ENCODE data around the gene RNF2.

The RNF2 gene

DNA sequence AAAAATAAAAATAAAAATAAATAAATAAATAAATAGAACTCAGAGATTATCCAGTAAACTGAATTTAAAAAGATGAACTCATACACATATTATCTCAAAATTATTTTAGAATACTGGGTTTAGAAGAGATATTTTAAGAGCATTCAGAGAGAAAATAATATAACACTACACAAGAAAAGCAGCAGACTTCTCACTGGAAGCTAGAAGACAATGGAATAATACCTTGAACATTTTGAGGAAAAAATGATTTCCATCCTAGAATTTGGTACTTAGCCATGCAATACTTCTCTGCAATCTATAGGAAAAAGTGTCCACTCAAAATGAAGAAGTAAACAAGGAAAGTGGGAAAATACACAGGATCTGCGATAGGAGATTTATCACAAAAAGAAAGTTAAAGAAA is 87.2 kb downstream of the RNF2 start:
- Histone ChIP-seq H3K4me3 (ENCODE audit: low read depth, low read length) (no peak overlapping the region), H4K8ac (ENCODE audit: low read depth, low read length) (no peak overlapping the region)

DNA sequence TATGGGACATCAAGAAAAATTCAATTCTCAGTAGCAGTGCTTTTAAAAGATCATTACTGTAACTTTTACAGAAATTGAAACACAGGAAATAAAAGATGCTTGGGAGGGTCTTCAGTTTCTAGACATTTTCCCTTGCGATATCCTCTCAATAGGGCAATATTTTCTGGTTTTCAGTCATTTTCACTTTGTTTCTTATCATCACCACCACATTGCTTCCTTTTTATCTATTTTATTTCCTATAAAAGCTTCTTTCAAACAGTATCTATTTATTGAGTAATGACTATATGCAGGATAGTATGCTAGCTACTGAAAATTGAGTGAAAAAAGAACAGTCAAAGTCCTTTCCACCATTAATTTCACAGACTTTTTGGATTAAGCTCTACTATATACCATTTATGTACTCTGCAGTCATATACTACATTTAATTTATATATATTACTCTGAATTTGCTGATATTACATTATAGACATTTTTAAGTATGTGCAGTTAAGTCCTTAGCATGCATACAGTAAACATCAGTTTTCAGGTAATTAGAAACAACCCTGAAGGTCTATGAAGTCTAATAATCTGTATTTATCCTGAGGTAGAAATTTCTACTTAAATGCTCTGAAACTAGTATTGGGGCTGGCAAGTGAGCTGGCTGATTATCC is 92.7 kb downstream of the RNF2 start:
- Histone ChIP-seq H3K9ac (ENCODE audit: low read length) (no peak overlapping the region), H3K27me3 (ENCODE audit: insufficient read depth, low read length) (no peaks in the 10 kb centered on the region), H4K91ac (ENCODE audit: low read depth, low read length) (no peak overlapping the region), H2AFZ (ENCODE audit: insufficient read depth, low read length, poor library complexity) (no peak overlapping the region), H3K9me3 (ENCODE audit: insufficient read depth, low read depth, low read length) (no peaks in the 10 kb centered on the region), H2BK120ac (ENCODE audit: insufficient read depth, low read length, poor library complexity) (no peak overlapping the region), H3K36me3 (ENCODE audit: control insufficient read depth in 1 of 2, insufficient read depth in 2 of 2, low read length in 2 of 2) (peaks cover 4 to 15% of the 10 kb centered on the region in 2 experiments), H3K4me1 (ENCODE audit: control insufficient read depth in 1 of 2, insufficient read depth in 2 of 2, low read length in 2 of 2) (no peaks in the 10 kb centered on the region), H2BK12ac (ENCODE audit: low read length) (no peak overlapping the region), H3K23ac (ENCODE audit: low read length) (no peak overlapping the region), H4K8ac (ENCODE audit: low read depth, low read length) (no peak overlapping the region), H3K14ac (ENCODE audit: low read length) (no peak overlapping the region), H3K4me3 (ENCODE audit: low read depth, low read length) (no peak overlapping the region), H4K12ac (ENCODE audit: low read depth, low read length) (no peak overlapping the region), H3K4me2 (ENCODE audit: low read length) (no peak overlapping the region), H2AK5ac (ENCODE audit: low read length) (no peak overlapping the region), H2BK5ac (ENCODE audit: low read depth, low read length, poor library complexity) (no peak overlapping the region), H3K79me2 (ENCODE audit: control insufficient read depth, insufficient read depth, low read length, poor library complexity) (no peaks in the 10 kb centered on the region), H3K4ac (ENCODE audit: low read depth, low read length) (no peak overlapping the region), H3K27ac (ENCODE audit: low read depth, low read length) (no peak overlapping the region), H3K79me1 (ENCODE audit: low read length) (no peaks in the 10 kb centered on the region), H3K18ac (ENCODE audit: low read length) (no peak overlapping the region)
- no peak for DNase-seq
- WGBS (ENCODE audit: extremely low coverage, insufficient coverage, insufficient read length), result no CpG with 5 or more reads among the region's 1 CpG

More for the DNA sequence above, 87.2 kb downstream of the RNF2 start:
- no peaks in the 10 kb centered on the region for H3K79me2 ChIP-seq (ENCODE audit: control insufficient read depth, insufficient read depth, low read length, poor library complexity)
- H3K79me1 ChIP-seq (ENCODE audit: low read length), result no peaks in the 10 kb centered on the region
- H2BK12ac ChIP-seq (ENCODE audit: low read length), result no peak overlapping the region
- no peak overlapping the region for H3K14ac ChIP-seq (ENCODE audit: low read length)
- DNase-seq, result no peak
- peaks cover 5 to 16% of the 10 kb centered on the region in 2 experiments for H3K36me3 ChIP-seq (ENCODE audit: control insufficient read depth in 1 of 2, insufficient read depth in 2 of 2, low read length in 2 of 2)
- H4K91ac ChIP-seq (ENCODE audit: low read depth, low read length), result no peak overlapping the region
- no CpG with 5 or more reads among the region's 1 CpG for WGBS (ENCODE audit: extremely low coverage, insufficient coverage, insufficient read length)
- H2BK120ac ChIP-seq (ENCODE audit: insufficient read depth, low read length, poor library complexity), result no peak overlapping the region
- no peak overlapping the region for H3K27ac ChIP-seq (ENCODE audit: low read depth, low read length)
- no peak overlapping the region for H3K9ac ChIP-seq (ENCODE audit: low read length)
- H2AFZ ChIP-seq (ENCODE audit: insufficient read depth, low read length, poor library complexity), result no peak overlapping the region
- H3K4me2 ChIP-seq (ENCODE audit: low read length), result no peak overlapping the region
- no peak overlapping the region for H2BK5ac ChIP-seq (ENCODE audit: low read depth, low read length, poor library complexity)
- no peak overlapping the region for H3K23ac ChIP-seq (ENCODE audit: low read length)
- no peak overlapping the region for H2AK5ac ChIP-seq (ENCODE audit: low read length)
- no peak overlapping the region for H3K18ac ChIP-seq (ENCODE audit: low read length)
- H3K9me3 ChIP-seq (ENCODE audit: insufficient read depth, low read depth, low read length), result peaks cover 2% of the 10 kb centered on the region
- no peaks in the 10 kb centered on the region for H3K27me3 ChIP-seq (ENCODE audit: insufficient read depth, low read length)
- no peaks in the 10 kb centered on the region for H3K4me1 ChIP-seq (ENCODE audit: control insufficient read depth in 1 of 2, insufficient read depth in 2 of 2, low read length in 2 of 2)
- H3K4ac ChIP-seq (ENCODE audit: low read depth, low read length), result no peak overlapping the region
- no peak overlapping the region for H4K12ac ChIP-seq (ENCODE audit: low read depth, low read length)

GRCh38 chr1:185139246-185139645 is 93.9 kb downstream of the RNF2 start:
- no CpG with 5 or more reads among the region's 4 CpGs for WGBS (ENCODE audit: extremely low coverage, insufficient coverage, insufficient read length)

DNA sequence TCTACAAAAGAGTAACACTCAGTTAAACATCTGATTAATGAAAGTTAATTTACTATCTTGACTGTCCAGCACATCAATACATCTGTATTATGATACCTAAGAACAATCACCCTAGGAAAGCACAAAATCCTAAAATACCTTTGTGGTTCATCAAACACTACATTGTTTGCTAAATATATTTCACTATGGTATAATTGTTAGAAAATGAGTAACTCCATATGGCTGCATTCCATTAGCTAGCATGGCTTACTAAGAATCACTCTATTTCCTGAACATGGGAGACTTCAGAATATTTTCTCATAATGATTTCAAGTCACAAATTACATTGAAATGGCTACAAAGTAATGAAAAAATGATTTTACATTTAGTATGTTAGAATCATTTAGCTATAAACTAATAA is 98.9 kb downstream of the RNF2 start:
- no peak overlapping the region for H4K91ac ChIP-seq (ENCODE audit: low read depth, low read length)
- H3K14ac ChIP-seq (ENCODE audit: low read length), result no peak overlapping the region
- H2AK5ac ChIP-seq (ENCODE audit: low read length), result no peak overlapping the region

More at GRCh38 chr1:185139246-185139645, 93.9 kb downstream of the RNF2 start:
- no peaks in the 10 kb centered on the region for H3K27me3 ChIP-seq (ENCODE audit: insufficient read depth, low read length)
- H3K14ac ChIP-seq (ENCODE audit: low read length), result no peak overlapping the region
- H4K91ac ChIP-seq (ENCODE audit: low read depth, low read length), result no peak overlapping the region
- no peaks in the 10 kb centered on the region for H3K4me1 ChIP-seq (ENCODE audit: control insufficient read depth in 1 of 2, insufficient read depth in 2 of 2, low read length in 2 of 2)
- H3K4ac ChIP-seq (ENCODE audit: low read depth, low read length), result no peak overlapping the region
- peaks cover 2 to 10% of the 10 kb centered on the region in 2 experiments for H3K36me3 ChIP-seq (ENCODE audit: control insufficient read depth in 1 of 2, insufficient read depth in 2 of 2, low read length in 2 of 2)
- H2AFZ ChIP-seq (ENCODE audit: insufficient read depth, low read length, poor library complexity), result no peak overlapping the region
- H2AK5ac ChIP-seq (ENCODE audit: low read length), result no peak overlapping the region
- no peak overlapping the region for H3K4me3 ChIP-seq (ENCODE audit: low read depth, low read length)
- H4K8ac ChIP-seq (ENCODE audit: low read depth, low read length), result no peak overlapping the region
- H3K18ac ChIP-seq (ENCODE audit: low read length), result no peak overlapping the region
- no peak overlapping the region for H2BK12ac ChIP-seq (ENCODE audit: low read length)
- no peak overlapping the region for H3K27ac ChIP-seq (ENCODE audit: low read depth, low read length)
- no peak overlapping the region for H3K23ac ChIP-seq (ENCODE audit: low read length)
- H3K9ac ChIP-seq (ENCODE audit: low read length), result no peak overlapping the region
- no peak overlapping the region for H2BK5ac ChIP-seq (ENCODE audit: low read depth, low read length, poor library complexity)
- no peak for DNase-seq
- H4K12ac ChIP-seq (ENCODE audit: low read depth, low read length), result no peak overlapping the region
- no peak overlapping the region for H3K4me2 ChIP-seq (ENCODE audit: low read length)
- H3K79me2 ChIP-seq (ENCODE audit: control insufficient read depth, insufficient read depth, low read length, poor library complexity), result no peaks in the 10 kb centered on the region
- H3K9me3 ChIP-seq (ENCODE audit: insufficient read depth, low read depth, low read length), result no peaks in the 10 kb centered on the region
- no peaks in the 10 kb centered on the region for H3K79me1 ChIP-seq (ENCODE audit: low read length)
- H2BK120ac ChIP-seq (ENCODE audit: insufficient read depth, low read length, poor library complexity), result no peak overlapping the region

More for the DNA sequence above, 98.9 kb downstream of the RNF2 start:
- Histone ChIP-seq H3K4ac (ENCODE audit: low read depth, low read length) (no peak overlapping the region), H3K4me3 (ENCODE audit: low read depth, low read length) (no peak overlapping the region), H2BK5ac (ENCODE audit: low read depth, low read length, poor library complexity) (no peak overlapping the region), H4K8ac (ENCODE audit: low read depth, low read length) (no peak overlapping the region), H3K4me2 (ENCODE audit: low read length) (no peak overlapping the region), H2BK12ac (ENCODE audit: low read length) (no peak overlapping the region), H3K4me1 (ENCODE audit: control insufficient read depth in 1 of 2, insufficient read depth in 2 of 2, low read length in 2 of 2) (no peaks in the 10 kb centered on the region), H3K27me3 (ENCODE audit: insufficient read depth, low read length) (no peaks in the 10 kb centered on the region), H3K79me2 (ENCODE audit: control insufficient read depth, insufficient read depth, low read length, poor library complexity) (no peaks in the 10 kb centered on the region), H3K27ac (ENCODE audit: low read depth, low read length) (no peak overlapping the region), H3K79me1 (ENCODE audit: low read length) (no peaks in the 10 kb centered on the region), H3K36me3 (ENCODE audit: control insufficient read depth in 1 of 2, insufficient read depth in 2 of 2, low read length in 2 of 2) (peaks cover under 1 to 2% of the 10 kb centered on the region in 2 experiments), H3K18ac (ENCODE audit: low read length) (no peak overlapping the region), H3K9me3 (ENCODE audit: insufficient read depth, low read depth, low read length) (no peaks in the 10 kb centered on the region), H2AFZ (ENCODE audit: insufficient read depth, low read length, poor library complexity) (no peak overlapping the region), H3K9ac (ENCODE audit: low read length) (no peak overlapping the region), H2BK120ac (ENCODE audit: insufficient read depth, low read length, poor library complexity) (no peak overlapping the region), H3K23ac (ENCODE audit: low read length) (no peak overlapping the region), H4K12ac (ENCODE audit: low read depth, low read length) (no peak overlapping the region)
- peak in 1 of 2 donors; percentile 14 for DNase-seq

Data from trophoblast cell (in vitro differentiated cells and primary cell).